CD4-positive, alpha-beta memory T cell (primary cell): ENCODE measurements around the gene CHMP4B. TPM values are rescaled to one million over a fixed set of nuclear protein-coding genes. Genes with fewer than 3 reads are reported as not detected.

Source experiments
- CTCF ChIA-PET: fragments of 350-600 bp; sonication (Branson Sonifier 250); formaldehyde crosslinking; loops from one replicate; lab custom pipeline; 2021; ENCODE audit warnings: inconsistent platforms; ENCODE audit not compliant: partially characterized antibody; lab: Charles Lee
- POLR2A ChIA-PET: fragments of 350-600 bp; sonication (Branson Sonifier 250); formaldehyde crosslinking; loops from one replicate; lab custom pipeline; 2021; ENCODE audit not compliant: partially characterized antibody; lab: Charles Lee
- DNase-seq, 5 donors: peaks; one replicate each; pipeline versions ENCODE4 v3.0.0 to v3.0.0-alpha.2; 2020 to 2022; ENCODE audit warnings: mixed read lengths in 1 of 5
- H3K27ac ChIP-seq: one replicate; pipeline ENCODE4 v1.7.0; 2013; ENCODE audit warnings: low read depth, low read length
- H3K27me3 ChIP-seq: 2 replicates; pipeline ENCODE4 v1.7.0; 2013; ENCODE audit warnings: mild to moderate bottlenecking, low read length, moderate library complexity; ENCODE audit not compliant: insufficient read depth
- H3K36me3 ChIP-seq: 2 replicates; pipeline ENCODE4 v1.7.0; 2013; ENCODE audit warnings: mild to moderate bottlenecking, low read length, moderate library complexity; ENCODE audit not compliant: insufficient read depth
- H3K4me1 ChIP-seq: 2 replicates; pipeline ENCODE4 v1.7.0; 2013; ENCODE audit warnings: mild to moderate bottlenecking, low read length, moderate library complexity; ENCODE audit not compliant: insufficient read depth
- H3K4me3 ChIP-seq, 2 donors: one replicate each; pipeline ENCODE4 v1.7.0; 2013; ENCODE audit warnings: low read length in 2 of 2, mild to moderate bottlenecking in 1 of 2
- H3K9me3 ChIP-seq, 2 donors: one replicate each; pipeline ENCODE4 v1.7.0; 2013; ENCODE audit warnings: low read length in 2 of 2, control low read depth in 1 of 2; ENCODE audit not compliant: control insufficient read depth in 1 of 2
- H3K27ac Mint-ChIP-seq, 7 donors: one replicate each; pipeline ENCODE4 v1.8.0; 2020 to 2021; ENCODE audit warnings: mixed read lengths in 7 of 7, mild to moderate bottlenecking in 6 of 7, inconsistent platforms in 3 of 7, moderate library complexity in 3 of 7
- H3K27me3 Mint-ChIP-seq, 2 donors: one replicate each; pipeline ENCODE4 v1.8.0; 2020 to 2021; ENCODE audit warnings: mixed read lengths in 2 of 2
- H3K36me3 Mint-ChIP-seq, 2 donors: one replicate each; pipeline ENCODE4 v1.8.0; 2020 to 2021; ENCODE audit warnings: mixed read lengths in 2 of 2, inconsistent platforms in 1 of 2, mild to moderate bottlenecking in 1 of 2
- H3K4me1 Mint-ChIP-seq, 4 donors: one replicate each; pipeline ENCODE4 v1.8.0; 2020 to 2021; ENCODE audit warnings: mixed read lengths in 4 of 4, mild to moderate bottlenecking in 1 of 4
- H3K4me3 Mint-ChIP-seq, 8 donors: one replicate each; pipeline ENCODE4 v1.8.0; 2020 to 2021; ENCODE audit warnings: mixed read lengths in 8 of 8, mild to moderate bottlenecking in 7 of 8, moderate library complexity in 6 of 8, inconsistent platforms in 3 of 8
- H3K9me3 Mint-ChIP-seq, 8 donors: one replicate each; pipeline ENCODE4 v1.8.0; 2020 to 2021; ENCODE audit warnings: mixed read lengths in 8 of 8, mild to moderate bottlenecking in 5 of 8, inconsistent platforms in 3 of 8, moderate library complexity in 1 of 8
- intact Hi-C: fragments of 100-400 bp; cut with micrococcal nuclease; formaldehyde crosslinking; loops from one replicate; pipeline ENCODE4 v1.15.1; 2023
- polyA plus RNA-seq, 2 donors: library from polyadenylated mRNA; unstranded; fragments of 300-500 nt; fragmentation: Illumina TruSeq; gene quantifications; one replicate each; pipeline ENCODE4 v1.2.3, GENCODE V29; 2021
- total RNA-seq, 2 experiments: library from RNA; stranded (reverse); gene quantifications; one replicate each; pipeline ENCODE4 v1.2.3, GENCODE V29; 2021

CHMP4B gene
- total and polyA plus RNA-seq, 4 experiments from 2014 or later, result 1.2 to 54.0 (median 29.1) TPM

- no peaks in the 10 kb centered on the region for H3K9me3 ChIP-seq
- H3K27ac Mint-ChIP-seq, result no peak overlapping the region
- CTCF ChIA-PET, result interaction anchor here (1.5 to 1.9 kb wide), 2 partner anchors 12 to 16 kb away, joined by 4 to 11 read pairs; no protein-coding TSS in a partner anchor
- H3K27me3 ChIP-seq, result no peaks in the 10 kb centered on the region
- DNase-seq, result no peak
- H3K4me1 Mint-ChIP-seq, result no peaks in the 10 kb centered on the region
- H3K27ac ChIP-seq, result no peak overlapping the region
- peaks cover 0 to 4% of the 10 kb centered on the region in 2 donors for H3K36me3 Mint-ChIP-seq
- no peak overlapping the region for H3K4me3 ChIP-seq
- POLR2A ChIA-PET, result no interaction called here
- peaks cover 18 to 26% of the 10 kb centered on the region in 2 donors for H3K27me3 Mint-ChIP-seq
- H3K9me3 Mint-ChIP-seq, result peaks cover 0 to 2% (median 0%) of the 10 kb centered on the region in 8 donors
- H3K4me1 ChIP-seq, result no peaks in the 10 kb centered on the region
- H3K36me3 ChIP-seq, result no peaks in the 10 kb centered on the region
- H3K4me3 Mint-ChIP-seq, result no peak overlapping the region
- intact Hi-C loops, result no loop called here
Measured at GRCh38 chr20:33899106-33899505, 88.0 kb downstream of the CHMP4B start.

GRCh38 chr20:33900521-33901131 lies 89.5 kb downstream of the CHMP4B start:
- peaks cover 0 to 2% (median 0%) of the 10 kb centered on the region in 8 donors for H3K9me3 Mint-ChIP-seq
- intact Hi-C loops, result no loop called here
- Histone ChIP-seq H3K4me3 (no peak overlapping the region), H3K27ac (no peak overlapping the region), H3K36me3 (no peaks in the 10 kb centered on the region), H3K27me3 (no peaks in the 10 kb centered on the region), H3K4me1 (no peaks in the 10 kb centered on the region), H3K9me3 (no peaks in the 10 kb centered on the region)
- no peak overlapping the region for H3K4me3 Mint-ChIP-seq
- H3K4me1 Mint-ChIP-seq, result no peaks in the 10 kb centered on the region
- POLR2A ChIA-PET, result no interaction called here
- H3K36me3 Mint-ChIP-seq, result peaks cover 0 to 4% of the 10 kb centered on the region in 2 donors
- no peak overlapping the region for H3K27ac Mint-ChIP-seq
- H3K27me3 Mint-ChIP-seq, result peaks cover 14 to 26% of the 10 kb centered on the region in 2 donors
- CTCF ChIA-PET, result interaction anchor here (1.0 to 1.5 kb wide), 4 partner anchors 11 to 181 kb away, joined by 3 to 4 read pairs (median 3); no protein-coding TSS in a partner anchor
- DNase-seq, result no peak

- no peak overlapping the region for H3K4me3 Mint-ChIP-seq
- H3K4me1 Mint-ChIP-seq, result no peaks in the 10 kb centered on the region
- peaks cover 0 to 4% of the 10 kb centered on the region in 2 donors for H3K36me3 Mint-ChIP-seq
- intact Hi-C loops, result no loop called here
- CTCF ChIA-PET, result interaction anchor here (1.1 kb wide), 2 partner anchors 17 to 180 kb away, joined by 3 read pairs; no protein-coding TSS in a partner anchor
- H3K9me3 ChIP-seq, result no peaks in the 10 kb centered on the region
- no peaks in the 10 kb centered on the region for H3K4me1 ChIP-seq
- H3K27me3 ChIP-seq, result no peaks in the 10 kb centered on the region
- H3K27ac ChIP-seq, result no peak overlapping the region
- POLR2A ChIA-PET, result no interaction called here
- H3K27me3 Mint-ChIP-seq, result peaks cover 12 to 24% of the 10 kb centered on the region in 2 donors
- H3K27ac Mint-ChIP-seq, result no peak overlapping the region
- peaks cover 0 to 2% (median 0%) of the 10 kb centered on the region in 8 donors for H3K9me3 Mint-ChIP-seq
- no peak overlapping the region for H3K4me3 ChIP-seq
- no peaks in the 10 kb centered on the region for H3K36me3 ChIP-seq
- DNase-seq, result no peak
Measured at GRCh38 chr20:33901132-33901523, 90.0 kb downstream of the CHMP4B start.

- Mint-ChIP-seq H3K4me3 (no peak overlapping the region), H3K4me1 (no peaks in the 10 kb centered on the region), H3K36me3 (peaks cover 0 to 4% of the 10 kb centered on the region in 2 donors), H3K27me3 (peaks cover 12 to 19% of the 10 kb centered on the region in 2 donors), H3K27ac (no peak overlapping the region), H3K9me3 (peaks cover 0 to 1% (median 0%) of the 10 kb centered on the region in 8 donors)
- CTCF ChIA-PET, result no interaction called here
- Histone ChIP-seq H3K4me1 (no peaks in the 10 kb centered on the region), H3K9me3 (no peaks in the 10 kb centered on the region), H3K27me3 (no peaks in the 10 kb centered on the region), H3K27ac (no peak overlapping the region), H3K4me3 (no peak overlapping the region), H3K36me3 (no peaks in the 10 kb centered on the region)
- no peak for DNase-seq
- intact Hi-C loops, result no loop called here
- POLR2A ChIA-PET, result no interaction called here
Measured at GRCh38 chr20:33902011-33902410, 90.9 kb downstream of the CHMP4B start.

Other genes with a start within 250 kb of the CHMP4B start
- under 1 TPM; 0.61 TPM for gene C20orf144, start 149.0 kb upstream of the CHMP4B start, total RNA-seq
- gene C20orf144, start 149.0 kb upstream of the CHMP4B start, polyA plus RNA-seq, result not detected
- gene ACTL10, start 144.4 kb upstream of the CHMP4B start, total RNA-seq, result 1 to 10 TPM; 5.5 to 6.0 TPM
- gene ACTL10, start 144.4 kb upstream of the CHMP4B start, polyA plus RNA-seq, result 1 to 10 TPM; 1.7 to 5.3 TPM
- gene NECAB3, start 136.9 kb upstream of the CHMP4B start, total RNA-seq, result 10 to 100 TPM; 23.3 to 23.4 TPM
- 1 to 10 TPM; 2.0 to 2.5 TPM for gene NECAB3, start 136.9 kb upstream of the CHMP4B start, polyA plus RNA-seq
- gene E2F1, start 125.0 kb upstream of the CHMP4B start, total RNA-seq, result 1 to 10 TPM; 2.2 to 2.6 TPM
- under 1 TPM; 0.46 to 0.89 TPM for gene E2F1, start 125.0 kb upstream of the CHMP4B start, polyA plus RNA-seq
- 10 to 100 TPM; 15.7 to 16.3 TPM for gene PXMP4, start 91.0 kb upstream of the CHMP4B start, total RNA-seq
- gene PXMP4, start 91.0 kb upstream of the CHMP4B start, polyA plus RNA-seq, result 10 to 100 TPM in 1 of 2 donors, 1 to 10 TPM in 1; 6.3 to 16.4 TPM
- gene ZNF341, start 79.4 kb upstream of the CHMP4B start, total RNA-seq, result 1 to 10 TPM; 4.8 to 5.0 TPM
- gene ZNF341, start 79.4 kb upstream of the CHMP4B start, polyA plus RNA-seq, result 1 to 10 TPM; 1.5 to 2.3 TPM
- gene RALY, start 182.6 kb downstream of the CHMP4B start, total RNA-seq, result 100 to 1,000 TPM; 112 to 116 TPM
- 100 to 1,000 TPM; 191 to 218 TPM for gene RALY, start 182.6 kb downstream of the CHMP4B start, polyA plus RNA-seq